Measurements from ENCODE around the gene GSAP. TPM values are rescaled to one million over a fixed set of nuclear protein-coding genes. Genes with fewer than 3 reads are reported as not detected.
A peak's percentile ranks its signal among the peaks of the same experiment; 100 is the strongest.

GSAP gene
- total RNA-seq, 2 donors from 2014 or later = 15.9 to 18.0 TPM

GRCh38 chr7:77428777-77429231 lies 12.7 kb upstream of the GSAP start:
- H3K4me3 Mint-ChIP-seq = peak overlapping the region; percentile 95
- H3K27ac Mint-ChIP-seq = peak overlapping the region; percentile 99 to 100
- H3K36me3 Mint-ChIP-seq = no peaks in the 10 kb centered on the region
- DNase-seq (ENCODE audit: low spot score) (peak; percentile 81), ATAC-seq (peak; percentile 92 to 94)
- H3K27me3 Mint-ChIP-seq = no peaks in the 10 kb centered on the region
- H3K4me1 Mint-ChIP-seq (ENCODE audit: low read depth in 2 of 2) = peaks cover 34 to 41% of the 10 kb centered on the region in 2 donors
- H3K9me3 Mint-ChIP-seq = no peaks in the 10 kb centered on the region

- Mint-ChIP-seq H3K4me1 (ENCODE audit: low read depth in 2 of 2) (peaks cover 34 to 41% of the 10 kb centered on the region in 2 donors), H3K4me3 (peak overlapping the region; percentile 95), H3K36me3 (no peaks in the 10 kb centered on the region), H3K27me3 (no peaks in the 10 kb centered on the region), H3K27ac (peak overlapping the region; percentile 99 to 100), H3K9me3 (no peaks in the 10 kb centered on the region)
- no peak for DNase-seq (ENCODE audit: low spot score)
- ATAC-seq = peak; percentile 75 to 81
These were observed 12.0 kb upstream of the GSAP start for GRCh38 chr7:77427996-77428603.

DNA sequence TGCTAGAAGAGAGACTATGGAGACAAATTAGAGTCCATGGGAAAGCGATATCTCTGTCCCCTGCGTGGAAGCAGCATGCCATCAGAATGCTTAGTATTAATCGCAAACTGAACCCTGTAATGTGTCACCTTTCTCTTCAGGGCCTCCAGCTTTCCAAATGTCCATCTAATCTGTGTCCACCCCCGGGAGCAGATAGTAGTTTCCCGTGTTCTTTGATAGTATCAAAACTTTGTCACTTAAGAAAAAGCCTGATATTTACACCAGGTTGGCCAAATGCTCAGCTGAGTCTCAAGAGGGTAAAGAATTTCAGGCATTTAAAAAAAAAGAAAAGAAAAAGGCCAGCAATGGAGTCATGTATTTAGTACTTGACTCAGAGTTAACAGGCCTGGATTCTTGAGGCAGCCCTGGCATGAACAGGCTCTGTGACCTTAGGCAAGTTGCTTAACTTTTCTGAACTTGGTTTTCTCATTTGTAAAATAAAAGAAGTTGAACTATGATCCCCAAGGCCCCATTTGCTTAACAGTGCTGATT lies 10.4 kb upstream of the GSAP start:
- Mint-ChIP-seq H3K27me3 (no peaks in the 10 kb centered on the region), H3K27ac (peak overlapping the region; percentile 99 to 100), H3K4me3 (peak overlapping the region; percentile 42), H3K36me3 (no peaks in the 10 kb centered on the region), H3K9me3 (no peaks in the 10 kb centered on the region), H3K4me1 (ENCODE audit: low read depth in 2 of 2) (peaks cover 39 to 47% of the 10 kb centered on the region in 2 donors)
- ATAC-seq = no peak
- DNase-seq (ENCODE audit: low spot score) = no peak

GRCh38 chr7:77426052-77426404 lies 9.9 kb upstream of the GSAP start:
- H3K36me3 Mint-ChIP-seq = no peaks in the 10 kb centered on the region
- H3K4me1 Mint-ChIP-seq (ENCODE audit: low read depth in 2 of 2) = peaks cover 42 to 49% of the 10 kb centered on the region in 2 donors
- ATAC-seq (no peak), DNase-seq (ENCODE audit: low spot score) (no peak)
- peak overlapping the region in 1 of 2 donors; percentile 100 for H3K27ac Mint-ChIP-seq
- H3K4me3 Mint-ChIP-seq = peak overlapping the region; percentile 6
- H3K9me3 Mint-ChIP-seq = no peaks in the 10 kb centered on the region
- H3K27me3 Mint-ChIP-seq = no peaks in the 10 kb centered on the region

DNA sequence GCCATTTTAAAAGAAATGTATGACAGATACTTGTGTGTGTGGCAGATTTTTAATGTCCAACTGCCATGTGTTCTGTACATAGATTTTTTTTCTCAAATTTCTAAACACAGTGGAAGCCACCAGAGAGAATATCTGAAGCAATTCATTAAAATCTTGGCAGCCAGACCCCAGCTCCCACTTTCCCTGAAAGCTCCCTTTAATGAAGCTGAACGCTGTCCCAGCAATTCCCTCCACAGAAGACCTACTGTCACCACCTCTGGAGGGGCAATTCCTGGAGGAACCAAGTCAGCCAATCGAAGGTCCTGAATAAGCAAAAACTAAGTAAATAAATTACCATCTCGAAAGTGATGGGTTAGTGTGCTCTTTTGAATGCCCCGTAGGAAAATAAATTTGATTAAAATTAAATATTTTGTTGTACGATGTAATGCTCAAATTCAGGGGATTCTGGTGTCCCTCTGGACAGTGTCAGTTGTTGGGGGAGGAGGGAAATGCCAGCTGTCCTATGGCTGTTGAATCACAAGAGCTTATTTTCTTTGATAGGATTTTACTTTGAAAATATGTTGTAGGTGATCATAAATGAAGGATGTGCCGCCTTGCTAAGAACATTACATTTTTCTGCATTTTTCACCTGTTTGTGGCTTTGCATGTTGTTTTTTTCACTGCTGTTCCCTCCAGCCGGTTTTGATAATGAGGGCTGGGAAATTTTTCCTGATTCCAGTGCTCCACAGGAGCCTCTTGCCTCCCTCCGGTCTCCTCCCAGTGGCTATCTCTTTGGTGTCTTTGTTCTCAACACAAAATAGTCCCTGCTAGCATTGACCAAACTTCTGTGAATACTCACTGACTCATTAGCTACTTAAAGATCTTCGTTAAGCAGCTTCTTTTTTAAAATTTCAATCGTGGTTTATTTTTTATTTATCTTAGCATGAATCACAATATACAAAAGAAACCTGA lies 9.2 kb upstream of the GSAP start:
- peaks cover 41 to 53% of the 10 kb centered on the region in 2 donors for H3K4me1 Mint-ChIP-seq (ENCODE audit: low read depth in 2 of 2)
- no peak overlapping the region for H3K27ac Mint-ChIP-seq
- H3K36me3 Mint-ChIP-seq = no peaks in the 10 kb centered on the region
- H3K9me3 Mint-ChIP-seq = no peaks in the 10 kb centered on the region
- DNase-seq (ENCODE audit: low spot score) (no peak), ATAC-seq (no peak)
- H3K27me3 Mint-ChIP-seq = no peaks in the 10 kb centered on the region
- no peak overlapping the region for H3K4me3 Mint-ChIP-seq

GRCh38 chr7:77422500-77422899 lies 6.4 kb upstream of the GSAP start:
- Mint-ChIP-seq H3K4me1 (ENCODE audit: low read depth in 2 of 2) (peaks cover 32 to 34% of the 10 kb centered on the region in 2 donors), H3K9me3 (no peaks in the 10 kb centered on the region), H3K36me3 (no peaks in the 10 kb centered on the region), H3K27me3 (no peaks in the 10 kb centered on the region), H3K4me3 (no peak overlapping the region), H3K27ac (no peak overlapping the region)
- ATAC-seq = no peak
- no peak for DNase-seq (ENCODE audit: low spot score)

DNA sequence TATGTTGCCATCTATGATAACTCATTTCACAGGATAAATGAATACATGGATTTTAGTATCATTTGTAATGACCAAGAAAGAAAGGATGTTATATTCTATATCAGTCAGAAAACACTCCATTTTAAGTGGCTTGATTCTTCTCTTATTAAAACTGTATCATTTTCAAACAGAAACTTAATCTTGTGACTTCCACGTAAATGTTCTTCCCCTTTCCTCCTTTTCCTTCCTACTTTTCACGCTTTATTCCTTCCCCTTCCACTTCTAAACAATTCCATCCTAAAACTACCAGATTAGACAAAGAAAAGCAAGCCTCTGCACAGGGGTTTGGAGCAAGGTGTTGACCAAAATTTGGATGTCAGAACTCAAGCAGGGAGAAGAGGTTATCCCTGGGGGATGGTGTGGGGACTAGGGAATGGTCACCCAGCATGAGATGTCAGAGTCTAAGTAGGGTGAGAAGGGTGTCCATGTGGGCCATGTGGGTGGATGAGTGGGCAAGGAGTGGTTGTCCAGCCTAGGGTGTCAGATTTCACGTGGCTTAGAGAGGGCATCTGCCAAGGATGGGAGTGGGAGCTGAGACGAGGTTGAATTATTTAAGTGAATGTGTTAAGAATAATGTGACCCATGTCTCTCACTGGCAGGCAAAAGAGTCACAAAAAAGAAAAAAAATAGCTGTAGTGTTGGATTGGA lies 5.0 kb upstream of the GSAP start:
- no peak for ATAC-seq
- no peak for DNase-seq (ENCODE audit: low spot score)
- H3K27ac Mint-ChIP-seq = peak overlapping the region in 1 of 2 donors; percentile 6
- no peaks in the 10 kb centered on the region for H3K36me3 Mint-ChIP-seq
- peaks cover 28 to 30% of the 10 kb centered on the region in 2 donors for H3K4me1 Mint-ChIP-seq (ENCODE audit: low read depth in 2 of 2)
- no peaks in the 10 kb centered on the region for H3K27me3 Mint-ChIP-seq
- H3K4me3 Mint-ChIP-seq = no peak overlapping the region
- H3K9me3 Mint-ChIP-seq = no peaks in the 10 kb centered on the region

DNA sequence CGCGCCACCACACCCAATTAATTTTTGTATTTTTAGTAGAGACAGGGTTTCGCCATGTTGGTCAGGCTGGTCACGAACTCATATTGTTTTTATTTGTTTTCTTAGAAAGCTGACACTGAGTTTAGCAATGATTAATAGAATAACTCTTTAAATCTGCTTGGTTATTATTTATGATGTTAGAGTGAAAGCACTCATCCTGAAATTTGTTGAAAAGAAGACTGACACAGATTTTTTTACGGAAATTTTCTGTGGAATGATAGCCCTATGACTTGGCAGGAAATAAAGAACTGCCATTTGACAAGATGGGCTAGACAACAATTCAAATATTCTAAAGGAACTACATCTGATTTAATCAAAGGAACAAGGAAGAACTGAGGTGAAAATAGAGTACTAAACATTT lies 4.3 kb upstream of the GSAP start:
- Mint-ChIP-seq H3K9me3 (no peaks in the 10 kb centered on the region), H3K27ac (no peak overlapping the region), H3K4me1 (ENCODE audit: low read depth in 2 of 2) (peaks cover 28 to 30% of the 10 kb centered on the region in 2 donors), H3K4me3 (no peak overlapping the region), H3K36me3 (no peaks in the 10 kb centered on the region), H3K27me3 (no peaks in the 10 kb centered on the region)
- ATAC-seq (no peak), DNase-seq (ENCODE audit: low spot score) (no peak)

- H3K36me3 Mint-ChIP-seq = no peaks in the 10 kb centered on the region
- H3K27me3 Mint-ChIP-seq = no peaks in the 10 kb centered on the region
- peaks cover 39% of the 10 kb centered on the region in 2 donors for H3K4me1 Mint-ChIP-seq (ENCODE audit: low read depth in 2 of 2)
- H3K4me3 Mint-ChIP-seq = no peak overlapping the region
- DNase-seq (ENCODE audit: low spot score) (no peak), ATAC-seq (no peak)
- H3K27ac Mint-ChIP-seq = peak overlapping the region in 1 of 2 donors; percentile 7
- H3K9me3 Mint-ChIP-seq = no peaks in the 10 kb centered on the region
These were observed 3.0 kb upstream of the GSAP start for GRCh38 chr7:77419102-77419501.

GRCh38 chr7:77417801-77418200 lies 1.7 kb upstream of the GSAP start:
- Mint-ChIP-seq H3K27ac (peak overlapping the region in 1 of 2 donors; percentile 53), H3K27me3 (no peaks in the 10 kb centered on the region), H3K4me1 (ENCODE audit: low read depth in 2 of 2) (peaks cover 49 to 52% of the 10 kb centered on the region in 2 donors), H3K4me3 (no peak overlapping the region), H3K36me3 (no peaks in the 10 kb centered on the region), H3K9me3 (no peaks in the 10 kb centered on the region)
- ATAC-seq = no peak
- DNase-seq (ENCODE audit: low spot score) = no peak

DNA sequence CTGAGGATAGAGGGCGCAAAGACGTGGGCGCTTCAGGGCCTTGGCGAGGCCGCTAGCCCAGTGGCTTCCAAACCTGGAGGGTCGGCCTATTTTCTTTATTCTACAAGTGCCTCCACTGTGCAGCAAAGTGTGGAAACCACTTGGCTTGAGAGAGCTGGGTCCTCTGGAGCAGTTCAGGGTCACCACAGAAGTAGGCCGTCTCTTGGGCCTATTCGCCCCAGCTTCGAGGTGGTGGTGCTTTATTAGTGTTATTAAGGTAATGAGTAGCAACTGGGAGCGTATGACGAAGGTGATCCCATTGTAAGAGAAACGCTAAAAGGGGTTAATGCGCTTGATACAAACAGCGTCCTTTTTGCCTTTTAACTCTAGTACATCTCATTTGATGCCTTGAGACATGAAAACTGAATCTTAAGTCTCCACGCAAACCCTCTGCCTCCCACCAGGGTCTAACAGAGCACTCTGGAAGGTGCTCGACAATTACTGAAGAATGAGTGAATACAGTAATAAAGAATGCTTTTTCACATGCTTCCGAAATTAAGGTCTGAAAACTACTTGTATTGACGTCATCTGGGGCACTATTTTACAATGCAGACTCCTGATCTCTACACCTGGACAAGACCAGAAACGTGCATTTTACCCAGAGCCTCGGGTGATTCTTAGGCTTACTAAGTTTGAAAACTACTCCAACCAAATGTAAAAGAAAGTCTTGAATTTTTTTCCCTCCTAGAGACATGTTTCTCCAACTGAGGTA lies 647 bp upstream of the GSAP start:
- ATAC-seq (no peak), DNase-seq (ENCODE audit: low spot score) (no peak)
- Mint-ChIP-seq H3K36me3 (no peaks in the 10 kb centered on the region), H3K27ac (peak overlapping the region; percentile 56 to 73), H3K4me3 (peak overlapping the region; percentile 72), H3K27me3 (no peaks in the 10 kb centered on the region), H3K9me3 (no peaks in the 10 kb centered on the region), H3K4me1 (ENCODE audit: low read depth in 2 of 2) (peaks cover 53 to 56% of the 10 kb centered on the region in 2 donors)

DNA sequence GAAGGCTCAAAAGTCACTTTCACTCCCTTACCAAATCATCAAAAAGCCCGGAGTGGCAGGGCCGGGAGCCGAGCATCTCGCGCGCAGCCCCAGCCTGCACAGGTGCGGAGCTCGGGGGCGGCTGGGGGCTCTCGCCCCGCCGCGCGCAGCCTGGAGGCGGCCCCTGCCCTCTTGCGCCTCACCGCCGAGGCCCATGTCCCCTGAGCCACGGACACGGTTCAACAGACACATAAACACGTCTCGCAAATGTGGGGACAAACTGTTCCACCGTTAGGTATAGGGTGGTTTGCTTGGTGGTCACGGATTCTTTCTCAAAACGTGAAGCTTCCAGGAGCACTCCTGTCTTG lies 700 bp downstream of the GSAP start:
- DNase-seq (ENCODE audit: low spot score) = no peak
- Mint-ChIP-seq H3K4me3 (peak overlapping the region; percentile 88), H3K9me3 (no peaks in the 10 kb centered on the region), H3K4me1 (ENCODE audit: low read depth in 2 of 2) (peaks cover 58 to 60% of the 10 kb centered on the region in 2 donors), H3K27ac (peak overlapping the region; percentile 84 to 93), H3K27me3 (no peaks in the 10 kb centered on the region), H3K36me3 (no peaks in the 10 kb centered on the region)
- ATAC-seq = peak; percentile 51 to 55

- peak overlapping the region; percentile 84 to 93 for H3K27ac Mint-ChIP-seq
- H3K4me3 Mint-ChIP-seq = peak overlapping the region; percentile 88
- H3K4me1 Mint-ChIP-seq (ENCODE audit: low read depth in 2 of 2) = peaks cover 65% of the 10 kb centered on the region in 2 donors
- H3K27me3 Mint-ChIP-seq = no peaks in the 10 kb centered on the region
- no peaks in the 10 kb centered on the region for H3K36me3 Mint-ChIP-seq
- DNase-seq (ENCODE audit: low spot score) (no peak), ATAC-seq (no peak)
- no peaks in the 10 kb centered on the region for H3K9me3 Mint-ChIP-seq
These were observed 2.2 kb downstream of the GSAP start for GRCh38 chr7:77413861-77414424.

Measured in natural killer cell treated with Interleukin-12 subunit alpha and Interleukin-12 subunit beta and Interleukin-15 and Interleukin-18, amount 100 ng/mL, for 72 hours (primary cell).